Prostate gland (tissue), 2 donors: ENCODE measurements around the gene OR1L6.

Experiments used
- CTCF ChIP-seq, 4 experiments: fragments of 200-600 bp in 2 of 4; fragments of 450-650 bp in 2 of 4; sonication (generic) in 2 of 4; IDR thresholded peaks; 1 replicate in 3 of 4; 2 replicates in 1 of 4; pipeline ENCODE4 v1.5.1; 2016 to 2019; ENCODE audit warnings: antibody characterized with exemption in 4 of 4, mild to moderate bottlenecking in 2 of 4, moderate library complexity in 2 of 4
- POLR2A ChIP-seq: fragments of 450-650 bp; IDR thresholded peaks from one replicate; pipeline ENCODE4 v1.6.1; 2016; ENCODE audit warnings: antibody characterized with exemption, mild to moderate bottlenecking

- no peak for TF ChIP-seq CTCF (IDR thresholded peaks at IDR 0.05)
- no peak for TF ChIP-seq POLR2A
Measured at GRCh38 chr9:122777935-122778627, 36.0 kb downstream of the OR1L6 start.
